T-helper 17 cell (primary cell): ENCODE results near the gene SPNS2. TPM values are rescaled to one million over a fixed set of nuclear protein-coding genes. Genes with fewer than 3 reads are reported as not detected.

Experiments used
- ATAC-seq: fragments of 150-1000 bp; cut with Tn5 transposase; 2 replicates; pipeline ENCODE4 v1.10.0; 2021; ENCODE audit warnings: mild to moderate bottlenecking, moderate library complexity
- DNase-seq, 3 donors: peaks; one replicate each; pipeline versions ENCODE4 v3.0.0 to v3.0.0-alpha.2; 2020 to 2021
- H3K9me3 ChIP-seq: one replicate; pipeline ENCODE4 v1.7.0; 2013; ENCODE audit warnings: low read length, mild to moderate bottlenecking; ENCODE audit not compliant: control insufficient read depth, poor library complexity, severe bottlenecking
- H3K27ac Mint-ChIP-seq: one replicate; pipeline ENCODE4 v1.8.0; 2022; ENCODE audit warnings: mild to moderate bottlenecking, moderate library complexity, mixed read lengths
- H3K27me3 Mint-ChIP-seq: one replicate; pipeline ENCODE4 v1.8.0; 2022; ENCODE audit warnings: mixed read lengths
- H3K36me3 Mint-ChIP-seq: one replicate; pipeline ENCODE4 v1.8.0; 2022; ENCODE audit warnings: low read depth, mixed read lengths
- H3K4me1 Mint-ChIP-seq: one replicate; pipeline ENCODE4 v1.8.0; 2022; ENCODE audit warnings: mild to moderate bottlenecking, mixed read lengths
- H3K4me3 Mint-ChIP-seq: one replicate; pipeline ENCODE4 v1.8.0; 2022; ENCODE audit warnings: mild to moderate bottlenecking, moderate library complexity, mixed read lengths
- total RNA-seq, 4 donors: library from RNA in 2 of 4; stranded (reverse) in 2 of 4; gene quantifications; one replicate each; pipeline ENCODE4 v1.2.3 and lab custom pipeline; 2022 to 2026

The SPNS2 gene
- total RNA-seq, 2 donors from 2014 or later, result 0.22 to 0.73 TPM

- Mint-ChIP-seq H3K4me1 (peaks cover 28% of the 10 kb centered on the region), H3K27me3 (no peaks in the 10 kb centered on the region), H3K27ac (peak overlapping the region; percentile 78), H3K36me3 (no peaks in the 10 kb centered on the region), H3K4me3 (peak overlapping the region; percentile 55)
- DNase-seq, result no peak
- no peaks in the 10 kb centered on the region for H3K9me3 ChIP-seq
- no peak for ATAC-seq
Observed at GRCh38 chr17:4487296-4487695, 11.4 kb upstream of the SPNS2 start.

- DNase-seq (no peak), ATAC-seq (no peak)
- no peaks in the 10 kb centered on the region for H3K36me3 Mint-ChIP-seq
- H3K4me1 Mint-ChIP-seq, result peaks cover 31% of the 10 kb centered on the region
- H3K4me3 Mint-ChIP-seq, result no peak overlapping the region
- no peaks in the 10 kb centered on the region for H3K27me3 Mint-ChIP-seq
- H3K9me3 ChIP-seq, result no peaks in the 10 kb centered on the region
- no peak overlapping the region for H3K27ac Mint-ChIP-seq
Observed at GRCh38 chr17:4487820-4488716, 10.6 kb upstream of the SPNS2 start.

GRCh38 chr17:4488989-4489595, 9.6 kb upstream of the SPNS2 start:
- Mint-ChIP-seq H3K4me1 (peaks cover 27% of the 10 kb centered on the region), H3K27me3 (no peaks in the 10 kb centered on the region), H3K4me3 (no peak overlapping the region), H3K36me3 (no peaks in the 10 kb centered on the region), H3K27ac (no peak overlapping the region)
- DNase-seq, result no peak
- H3K9me3 ChIP-seq, result no peaks in the 10 kb centered on the region
- no peak for ATAC-seq

GRCh38 chr17:4490109-4490591, 8.5 kb upstream of the SPNS2 start:
- Mint-ChIP-seq H3K4me1 (peaks cover 27% of the 10 kb centered on the region), H3K36me3 (no peaks in the 10 kb centered on the region), H3K27me3 (no peaks in the 10 kb centered on the region), H3K27ac (no peak overlapping the region), H3K4me3 (no peak overlapping the region)
- ATAC-seq (no peak), DNase-seq (no peak)
- H3K9me3 ChIP-seq, result no peaks in the 10 kb centered on the region

- no peaks in the 10 kb centered on the region for H3K27me3 Mint-ChIP-seq
- H3K4me3 Mint-ChIP-seq, result no peak overlapping the region
- H3K27ac Mint-ChIP-seq, result no peak overlapping the region
- H3K4me1 Mint-ChIP-seq, result peaks cover 26% of the 10 kb centered on the region
- no peak for DNase-seq
- H3K9me3 ChIP-seq, result no peaks in the 10 kb centered on the region
- ATAC-seq, result no peak
- H3K36me3 Mint-ChIP-seq, result no peaks in the 10 kb centered on the region
Observed at GRCh38 chr17:4490637-4491061, 8.0 kb upstream of the SPNS2 start.

GRCh38 chr17:4492721-4493561, 5.7 kb upstream of the SPNS2 start:
- ATAC-seq (no peak), DNase-seq (no peak)
- no peak overlapping the region for H3K4me3 Mint-ChIP-seq
- no peaks in the 10 kb centered on the region for H3K27me3 Mint-ChIP-seq
- H3K27ac Mint-ChIP-seq, result no peak overlapping the region
- H3K9me3 ChIP-seq, result no peaks in the 10 kb centered on the region
- H3K4me1 Mint-ChIP-seq, result peaks cover 11% of the 10 kb centered on the region
- no peaks in the 10 kb centered on the region for H3K36me3 Mint-ChIP-seq

DNA sequence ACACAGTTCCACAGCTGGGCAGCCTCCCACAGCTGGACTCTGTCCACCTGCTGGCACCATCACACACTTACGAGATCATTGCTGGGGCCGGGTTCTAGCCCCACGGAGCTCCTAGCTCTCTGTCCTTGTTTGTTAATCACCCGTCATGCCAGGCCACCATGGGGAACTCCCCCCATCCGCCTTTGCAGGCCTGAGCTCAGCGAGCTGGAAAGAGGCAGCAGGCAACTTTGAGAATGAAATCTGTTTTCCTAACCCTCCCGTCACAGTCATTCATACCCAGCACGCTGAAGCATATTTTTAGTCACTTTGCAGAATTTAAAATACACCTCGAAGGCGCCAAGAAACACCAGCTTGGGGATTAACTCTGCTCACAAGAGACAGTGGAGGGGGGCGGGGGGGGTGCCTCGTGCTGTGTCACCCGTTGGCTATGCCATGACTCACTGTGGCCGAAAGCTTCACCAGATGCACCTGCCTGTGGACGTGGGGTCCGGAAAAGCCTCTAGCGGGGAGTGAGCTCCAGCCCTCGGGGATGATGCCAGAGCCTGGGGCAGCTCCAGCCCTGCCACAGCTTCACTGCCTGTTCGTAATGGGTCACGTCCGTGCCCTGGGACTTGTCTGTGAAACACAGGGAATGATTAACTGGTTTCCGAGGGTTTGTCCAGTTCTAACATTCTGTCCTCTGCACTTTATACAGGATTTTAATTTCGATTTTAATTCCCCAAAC, 1.4 kb upstream of the SPNS2 start:
- no peaks in the 10 kb centered on the region for H3K9me3 ChIP-seq
- DNase-seq (no peak), ATAC-seq (no peak)
- Mint-ChIP-seq H3K4me1 (peaks cover 23% of the 10 kb centered on the region), H3K27me3 (peaks cover 20% of the 10 kb centered on the region), H3K4me3 (peak overlapping the region; percentile 50), H3K27ac (no peak overlapping the region), H3K36me3 (peaks cover 2% of the 10 kb centered on the region)

GRCh38 chr17:4499431-4500190, 930 bp downstream of the SPNS2 start:
- Mint-ChIP-seq H3K36me3 (peaks cover 4% of the 10 kb centered on the region), H3K4me3 (peak overlapping the region; percentile 90), H3K4me1 (peaks cover 22% of the 10 kb centered on the region), H3K27ac (no peak overlapping the region), H3K27me3 (peaks cover 35% of the 10 kb centered on the region)
- DNase-seq (no peak), ATAC-seq (peak; percentile 22)
- no peaks in the 10 kb centered on the region for H3K9me3 ChIP-seq

DNA sequence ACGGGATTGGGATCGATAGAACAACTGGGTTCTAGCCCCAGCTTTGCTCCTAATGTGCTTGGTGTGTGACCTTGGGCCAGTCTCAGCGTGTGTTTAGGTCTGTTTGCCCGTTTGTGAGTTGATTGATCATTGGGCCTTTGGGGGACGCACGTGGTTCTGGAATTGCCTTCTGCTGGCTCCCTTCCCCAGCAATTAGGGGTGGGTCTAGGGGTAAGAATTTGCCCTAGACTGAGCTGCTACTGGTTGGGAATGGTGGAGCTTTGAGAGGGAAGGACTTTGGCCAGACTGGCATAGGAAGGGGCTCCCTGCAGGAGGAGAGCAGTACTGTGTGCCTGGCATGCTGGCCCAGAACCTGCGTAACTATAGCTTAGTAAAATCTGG, 1.5 kb downstream of the SPNS2 start:
- ATAC-seq (no peak), DNase-seq (no peak)
- H3K9me3 ChIP-seq, result no peaks in the 10 kb centered on the region
- peaks cover 4% of the 10 kb centered on the region for H3K36me3 Mint-ChIP-seq
- H3K27ac Mint-ChIP-seq, result no peak overlapping the region
- H3K4me1 Mint-ChIP-seq, result peaks cover 27% of the 10 kb centered on the region
- peak overlapping the region; percentile 90 for H3K4me3 Mint-ChIP-seq
- peaks cover 38% of the 10 kb centered on the region for H3K27me3 Mint-ChIP-seq

- no peak overlapping the region for H3K4me3 Mint-ChIP-seq
- ATAC-seq, result no peak
Observed at GRCh38 chr17:4501295-4501949, 2.7 kb downstream of the SPNS2 start.

GRCh38 chr17:4502466-4503154, 3.9 kb downstream of the SPNS2 start:
- Mint-ChIP-seq H3K27me3 (peaks cover 47% of the 10 kb centered on the region), H3K27ac (no peak overlapping the region), H3K36me3 (peaks cover 4% of the 10 kb centered on the region), H3K4me1 (peaks cover 27% of the 10 kb centered on the region), H3K4me3 (no peak overlapping the region)
- H3K9me3 ChIP-seq, result no peaks in the 10 kb centered on the region
- ATAC-seq, result no peak
- no peak for DNase-seq

More at GRCh38 chr17:4501295-4501949, 2.7 kb downstream of the SPNS2 start:
- no peaks in the 10 kb centered on the region for H3K9me3 ChIP-seq
- no peak overlapping the region for H3K27ac Mint-ChIP-seq
- DNase-seq, result no peak
- H3K27me3 Mint-ChIP-seq, result peaks cover 42% of the 10 kb centered on the region
- H3K36me3 Mint-ChIP-seq, result peaks cover 4% of the 10 kb centered on the region
- H3K4me1 Mint-ChIP-seq, result peaks cover 27% of the 10 kb centered on the region
